K562 (cell line): ENCODE data around the gene CYP11A1. TPM values are rescaled to one million over a fixed set of nuclear protein-coding genes. Genes with fewer than 3 reads are reported as not detected.

Experiments
- BCLAF1 ChIP-seq, 2 experiments: fragments of 450-650 bp in 1 of 2; IDR thresholded peaks; 2 replicates each; pipeline ENCODE4 v1.6.1; 2011 to 2017; ENCODE audit warnings: low read depth in 2 of 2, antibody characterized with exemption in 1 of 2, borderline replicate concordance in 1 of 2, low read length in 1 of 2, mild to moderate bottlenecking in 1 of 2, mixed read lengths in 1 of 2; ENCODE audit not compliant: control insufficient read depth in 1 of 2
- EP300 ChIP-seq: IDR thresholded peaks from 2 replicates; pipeline ENCODE4 v1.6.1; 2012; ENCODE audit warnings: low read length, improper control_type of control experiment
- GABPB1 ChIP-seq: sonication (generic); formaldehyde crosslinking; IDR thresholded peaks from 2 replicates; pipeline ENCODE4 v1.8.0; 2022; ENCODE audit warnings: mild to moderate bottlenecking, missing genetic modification reagents
- RBM22 ChIP-seq: fragments of 200-400 bp; formaldehyde crosslinking; IDR thresholded peaks from 2 replicates; pipeline ENCODE4 v1.6.1; 2018; ENCODE audit warnings: low read length, low read depth; ENCODE audit not compliant: poor library complexity, severe bottlenecking
- RBM34 ChIP-seq: fragments of 200-400 bp; formaldehyde crosslinking; IDR thresholded peaks from 2 replicates; pipeline ENCODE4 v1.6.1; 2018; ENCODE audit warnings: low read length, borderline replicate concordance; ENCODE audit not compliant: insufficient read depth
- ZNF121 ChIP-seq: sonication (generic); formaldehyde crosslinking; conservative IDR thresholded peaks from 2 replicates; pipeline ENCODE4 v1.8.0; 2022; ENCODE audit warnings: missing genetic modification reagents
- ZNF232 ChIP-seq: sonication (generic); formaldehyde crosslinking; IDR thresholded peaks from 2 replicates; pipeline ENCODE4 v1.8.0; 2022; ENCODE audit warnings: mild to moderate bottlenecking, missing genetic modification reagents
- ZNF274 ChIP-seq: IDR thresholded peaks from 2 replicates; pipeline ENCODE4 v1.6.1; 2011; ENCODE audit warnings: low read depth, mild to moderate bottlenecking, low read length, moderate library complexity, borderline replicate concordance
- ZNF644 ChIP-seq: fragments of 200-800 bp; sonication (Bioruptor generic); IDR thresholded peaks from 2 replicates; pipeline ENCODE4 v1.6.1; 2016; ENCODE audit warnings: low read depth, missing genetic modification characterization, missing compliant biosample characterization
- polyA plus RNA-seq, 8 experiments: library from polyadenylated mRNA; depleted of rRNA in 4 of 8; stranded (reverse) in 5 of 8; unstranded in 3 of 8; fragments of >200 nt; fragmentation: Nextera tagmentation in 2 of 8; fragmentation: Illumina TruSeq in 1 of 8; extraction: Ambion mirVana in 2 of 8; extraction: Trizol in 1 of 8; gene quantifications; 2 replicates each; pipeline versions ENCODE4 v1.2.1 to v1.2.3, GENCODE V29; 2011 to 2014; ENCODE audit warnings: inconsistent platforms in 1 of 8, missing spikeins in 1 of 8
- total RNA-seq, 7 experiments: library from RNA; depleted of rRNA in 6 of 7; stranded (reverse); fragments of >200 nt in 6 of 7; fragmentation: Illumina TruSeq in 2 of 7; extraction: Trizol in 2 of 7; gene quantifications; 2 replicates each; pipeline versions ENCODE4 v1.2.1 to v1.2.3, GENCODE V29; 2011 to 2021; ENCODE audit warnings: low replicate concordance in 1 of 7
- TF ChIP-seq, protein P1 (sequence below): fragments of 450-650 bp; IDR thresholded peaks from 2 replicates; pipeline ENCODE4 v1.6.1; 2016; ENCODE audit warnings: borderline replicate concordance
- TF ChIP-seq, protein P2 (sequence below), 2 experiments: IDR thresholded peaks; 2 replicates each; pipeline ENCODE4 v1.6.1; 2011; ENCODE audit warnings: borderline replicate concordance in 1 of 2, control low read depth in 1 of 2, low read depth in 1 of 2, low read length in 1 of 2, mild to moderate bottlenecking in 1 of 2, mixed read lengths in 1 of 2, moderate library complexity in 1 of 2; ENCODE audit not compliant: insufficient read depth in 1 of 2, insufficient read length in 1 of 2, poor library complexity in 1 of 2, severe bottlenecking in 1 of 2; ENCODE audit errors: extremely low read depth in 1 of 2
- TF ChIP-seq, protein P3 (sequence below): fragments of 250-450 bp; sonication (Bioruptor Pico); IDR thresholded peaks from 2 replicates; pipeline ENCODE4 v1.5.0; 2021
- TF ChIP-seq, protein P4 (sequence below): fragments of 450-650 bp; IDR thresholded peaks from 2 replicates; pipeline ENCODE4 v1.7.1; 2018; ENCODE audit warnings: mild to moderate bottlenecking, low read depth; ENCODE audit not compliant: partially characterized antibody

CYP11A1 gene
- total and polyA plus RNA-seq, 9 of the 15 experiments (the other 6 are each of a cell fraction or from before 2014, with no cell fraction given): 0.06 to 0.24 (median 0.10) TPM; not detected in 4

DNA sequence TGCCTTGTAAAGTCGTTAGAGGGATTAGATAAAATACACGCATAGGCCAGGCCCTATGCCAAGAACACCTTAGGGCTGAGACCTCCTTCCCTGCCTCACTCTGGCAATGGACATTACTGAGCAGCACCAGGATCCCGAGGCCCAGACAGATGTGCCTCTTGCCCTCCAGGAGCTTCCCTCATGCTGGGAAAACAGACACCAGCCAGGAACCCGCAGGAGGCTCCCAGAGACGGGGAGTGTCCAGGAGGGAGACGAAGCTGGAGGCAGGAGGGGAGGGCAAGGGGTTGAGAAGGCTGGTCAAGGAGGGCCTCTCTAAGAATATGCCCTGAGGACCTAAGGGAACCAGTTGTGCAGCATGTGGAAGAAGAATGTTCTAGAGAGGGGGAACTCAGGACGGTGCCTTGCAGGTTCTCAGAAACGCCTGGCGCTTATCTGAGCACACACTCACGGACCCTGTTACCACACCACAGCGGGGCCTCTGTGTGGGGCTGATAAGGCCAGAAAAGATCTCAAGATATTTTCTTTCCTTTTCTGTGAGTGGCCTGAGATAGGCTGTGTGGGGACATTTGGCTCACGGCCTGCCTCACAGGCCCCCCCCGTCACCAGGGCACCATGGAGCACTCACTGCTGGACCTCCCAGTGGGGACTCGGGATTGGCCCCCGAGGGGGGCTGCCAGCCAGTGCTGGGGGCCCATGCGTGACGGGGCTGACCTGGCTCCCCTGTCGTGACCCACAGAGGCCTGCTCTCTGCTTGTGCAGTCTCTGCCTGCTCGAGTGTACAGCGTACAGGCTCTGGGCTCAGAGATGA, 22.0 kb upstream of the CYP11A1 start (continued):
- TF ChIP-seq, protein P1, sequence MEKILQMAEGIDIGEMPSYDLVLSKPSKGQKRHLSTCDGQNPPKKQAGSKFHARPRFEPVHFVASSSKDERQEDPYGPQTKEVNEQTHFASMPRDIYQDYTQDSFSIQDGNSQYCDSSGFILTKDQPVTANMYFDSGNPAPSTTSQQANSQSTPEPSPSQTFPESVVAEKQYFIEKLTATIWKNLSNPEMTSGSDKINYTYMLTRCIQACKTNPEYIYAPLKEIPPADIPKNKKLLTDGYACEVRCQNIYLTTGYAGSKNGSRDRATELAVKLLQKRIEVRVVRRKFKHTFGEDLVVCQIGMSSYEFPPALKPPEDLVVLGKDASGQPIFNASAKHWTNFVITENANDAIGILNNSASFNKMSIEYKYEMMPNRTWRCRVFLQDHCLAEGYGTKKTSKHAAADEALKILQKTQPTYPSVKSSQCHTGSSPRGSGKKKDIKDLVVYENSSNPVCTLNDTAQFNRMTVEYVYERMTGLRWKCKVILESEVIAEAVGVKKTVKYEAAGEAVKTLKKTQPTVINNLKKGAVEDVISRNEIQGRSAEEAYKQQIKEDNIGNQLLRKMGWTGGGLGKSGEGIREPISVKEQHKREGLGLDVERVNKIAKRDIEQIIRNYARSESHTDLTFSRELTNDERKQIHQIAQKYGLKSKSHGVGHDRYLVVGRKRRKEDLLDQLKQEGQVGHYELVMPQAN: no peak
- TF ChIP-seq BCLAF1 (IDR thresholded peaks at IDR 0.05; ENCODE audit: borderline replicate concordance in 1 of 2, control insufficient read depth in 1 of 2, low read depth in 2 of 2, low read length in 1 of 2) (0 out of 4 replicates have a peak, but pooled peaks of 1 of the 2 experiments have one; percentile 44), ZNF274 (peak; percentile 42; the same call in 1 of the 2 replicates), RBM22 (no peak), RBM34 (no peak), ZNF644 (tag) (peak; percentile 97), ZNF121 (CRISPR knock-in tag) (no peak), ZNF232 (no peak), GABPB1 (CRISPR knock-in tag) (peak; percentile 54; the same call in 1 of the 2 replicates), EP300 (peak; percentile 100)
- TF ChIP-seq, protein P2, sequence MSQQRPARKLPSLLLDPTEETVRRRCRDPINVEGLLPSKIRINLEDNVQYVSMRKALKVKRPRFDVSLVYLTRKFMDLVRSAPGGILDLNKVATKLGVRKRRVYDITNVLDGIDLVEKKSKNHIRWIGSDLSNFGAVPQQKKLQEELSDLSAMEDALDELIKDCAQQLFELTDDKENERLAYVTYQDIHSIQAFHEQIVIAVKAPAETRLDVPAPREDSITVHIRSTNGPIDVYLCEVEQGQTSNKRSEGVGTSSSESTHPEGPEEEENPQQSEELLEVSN (IDR thresholded peaks at IDR 0.05; ENCODE audit: borderline replicate concordance in 1 of 2, extremely low read depth in 1 of 2, insufficient read depth in 1 of 2, insufficient read length in 1 of 2, low read depth in 1 of 2, low read length in 1 of 2, poor library complexity in 1 of 2, severe bottlenecking in 1 of 2): peak; percentile 71 to 92
- TF ChIP-seq, protein P3, sequence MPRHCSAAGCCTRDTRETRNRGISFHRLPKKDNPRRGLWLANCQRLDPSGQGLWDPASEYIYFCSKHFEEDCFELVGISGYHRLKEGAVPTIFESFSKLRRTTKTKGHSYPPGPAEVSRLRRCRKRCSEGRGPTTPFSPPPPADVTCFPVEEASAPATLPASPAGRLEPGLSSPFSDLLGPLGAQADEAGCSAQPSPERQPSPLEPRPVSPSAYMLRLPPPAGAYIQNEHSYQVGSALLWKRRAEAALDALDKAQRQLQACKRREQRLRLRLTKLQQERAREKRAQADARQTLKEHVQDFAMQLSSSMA (CRISPR knock-in tag): no peak
- TF ChIP-seq, protein P4, sequence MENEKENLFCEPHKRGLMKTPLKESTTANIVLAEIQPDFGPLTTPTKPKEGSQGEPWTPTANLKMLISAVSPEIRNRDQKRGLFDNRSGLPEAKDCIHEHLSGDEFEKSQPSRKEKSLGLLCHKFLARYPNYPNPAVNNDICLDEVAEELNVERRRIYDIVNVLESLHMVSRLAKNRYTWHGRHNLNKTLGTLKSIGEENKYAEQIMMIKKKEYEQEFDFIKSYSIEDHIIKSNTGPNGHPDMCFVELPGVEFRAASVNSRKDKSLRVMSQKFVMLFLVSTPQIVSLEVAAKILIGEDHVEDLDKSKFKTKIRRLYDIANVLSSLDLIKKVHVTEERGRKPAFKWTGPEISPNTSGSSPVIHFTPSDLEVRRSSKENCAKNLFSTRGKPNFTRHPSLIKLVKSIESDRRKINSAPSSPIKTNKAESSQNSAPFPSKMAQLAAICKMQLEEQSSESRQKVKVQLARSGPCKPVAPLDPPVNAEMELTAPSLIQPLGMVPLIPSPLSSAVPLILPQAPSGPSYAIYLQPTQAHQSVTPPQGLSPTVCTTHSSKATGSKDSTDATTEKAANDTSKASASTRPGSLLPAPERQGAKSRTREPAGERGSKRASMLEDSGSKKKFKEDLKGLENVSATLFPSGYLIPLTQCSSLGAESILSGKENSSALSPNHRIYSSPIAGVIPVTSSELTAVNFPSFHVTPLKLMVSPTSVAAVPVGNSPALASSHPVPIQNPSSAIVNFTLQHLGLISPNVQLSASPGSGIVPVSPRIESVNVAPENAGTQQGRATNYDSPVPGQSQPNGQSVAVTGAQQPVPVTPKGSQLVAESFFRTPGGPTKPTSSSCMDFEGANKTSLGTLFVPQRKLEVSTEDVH: peak; percentile 88
